Measurements from ENCODE around the gene SYT17. TPM values are rescaled to one million over a fixed set of nuclear protein-coding genes. Genes with fewer than 3 reads are reported as not detected.

Gene SYT17
- polyA plus RNA-seq, 3 donors, result 0.81 to 4.9 (median 1.1) TPM

DNA sequence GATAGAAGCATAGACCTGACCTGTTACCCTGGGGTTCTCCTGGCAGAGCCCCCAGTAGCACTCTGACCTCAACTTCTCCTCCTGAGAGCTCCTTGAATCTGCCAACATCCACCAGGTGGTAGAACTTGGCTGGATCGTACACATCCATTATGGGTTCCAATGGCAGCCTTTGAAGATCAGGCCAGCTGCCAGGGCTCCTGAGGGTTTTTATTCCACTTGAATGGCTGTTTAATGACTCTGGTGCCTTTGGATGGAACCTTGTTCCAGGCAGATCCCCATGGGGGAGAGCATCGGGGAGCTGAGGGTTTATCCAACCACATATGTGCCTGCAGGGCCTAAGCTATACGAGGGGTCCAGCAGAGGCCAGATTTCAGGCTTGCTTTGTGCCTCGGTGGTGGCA, 70.4 kb downstream of the SYT17 start:
- H3K79me2 ChIP-seq (ENCODE audit: insufficient read depth, low read length), result no peaks in the 10 kb centered on the region
- peaks cover 18 to 58% (median 38%) of the 10 kb centered on the region in 7 donors for H3K9me3 Mint-ChIP-seq
- H3K27me3 ChIP-seq (ENCODE audit: control insufficient read depth in 2 of 2, insufficient read depth in 2 of 2, low read length in 2 of 2), result no peaks in the 10 kb centered on the region
- no peak overlapping the region for H3K4me3 Mint-ChIP-seq
- DNase-seq, result no peak
- no peaks in the 10 kb centered on the region for H3K36me3 ChIP-seq (replicated peaks in 1 of 2; ENCODE audit: control insufficient read depth in 1 of 2, insufficient read depth in 2 of 2, low read length in 2 of 2)
- no peak overlapping the region for H3K9ac ChIP-seq (ENCODE audit: insufficient read depth, low read length, poor library complexity, severe bottlenecking)
- no peaks in the 10 kb centered on the region for H4K20me1 ChIP-seq (ENCODE audit: insufficient read depth, low read length)
- H2AFZ ChIP-seq (ENCODE audit: insufficient read depth, low read depth, low read length, poor library complexity, severe bottlenecking), result no peak overlapping the region
- peaks cover 44 to 64% of the 10 kb centered on the region in 2 donors for H3K9me3 ChIP-seq (replicated peaks in 1 of 2; ENCODE audit: control insufficient read depth in 1 of 2, insufficient read depth in 1 of 2, low read length in 2 of 2)
- H3K4me1 ChIP-seq (ENCODE audit: control insufficient read depth in 1 of 2, insufficient read depth in 2 of 2, low read length in 2 of 2), result no peaks in the 10 kb centered on the region
- H3K27ac Mint-ChIP-seq, result no peak overlapping the region
- no peaks in the 10 kb centered on the region for H3K4me1 Mint-ChIP-seq
- H3K4me2 ChIP-seq (replicated peaks; ENCODE audit: extremely low read depth, low read length, poor library complexity, severe bottlenecking), result no peak overlapping the region
- intact Hi-C loops (cut with micrococcal nuclease), result no loop called here
- TF ChIP-seq, protein P1, sequence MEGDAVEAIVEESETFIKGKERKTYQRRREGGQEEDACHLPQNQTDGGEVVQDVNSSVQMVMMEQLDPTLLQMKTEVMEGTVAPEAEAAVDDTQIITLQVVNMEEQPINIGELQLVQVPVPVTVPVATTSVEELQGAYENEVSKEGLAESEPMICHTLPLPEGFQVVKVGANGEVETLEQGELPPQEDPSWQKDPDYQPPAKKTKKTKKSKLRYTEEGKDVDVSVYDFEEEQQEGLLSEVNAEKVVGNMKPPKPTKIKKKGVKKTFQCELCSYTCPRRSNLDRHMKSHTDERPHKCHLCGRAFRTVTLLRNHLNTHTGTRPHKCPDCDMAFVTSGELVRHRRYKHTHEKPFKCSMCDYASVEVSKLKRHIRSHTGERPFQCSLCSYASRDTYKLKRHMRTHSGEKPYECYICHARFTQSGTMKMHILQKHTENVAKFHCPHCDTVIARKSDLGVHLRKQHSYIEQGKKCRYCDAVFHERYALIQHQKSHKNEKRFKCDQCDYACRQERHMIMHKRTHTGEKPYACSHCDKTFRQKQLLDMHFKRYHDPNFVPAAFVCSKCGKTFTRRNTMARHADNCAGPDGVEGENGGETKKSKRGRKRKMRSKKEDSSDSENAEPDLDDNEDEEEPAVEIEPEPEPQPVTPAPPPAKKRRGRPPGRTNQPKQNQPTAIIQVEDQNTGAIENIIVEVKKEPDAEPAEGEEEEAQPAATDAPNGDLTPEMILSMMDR (IDR thresholded peaks at IDR 0.05), result no peak
- H3K4me3 ChIP-seq (replicated peaks in 1 of 3; ENCODE audit: low read depth in 2 of 3, low read length in 3 of 3), result no peak overlapping the region
- WGBS (ENCODE audit: insufficient coverage), result 100% methylated on average over 3 of the region's 4 CpGs
- H3K27me3 Mint-ChIP-seq (ENCODE audit: low read depth in 3 of 3), result peaks cover 0 to 7% (median 3%) of the 10 kb centered on the region in 3 donors
- H3K27ac ChIP-seq (ENCODE audit: low read depth in 1 of 2, low read length in 2 of 2), result no peak overlapping the region
- H3K36me3 Mint-ChIP-seq, result no peaks in the 10 kb centered on the region

DNA sequence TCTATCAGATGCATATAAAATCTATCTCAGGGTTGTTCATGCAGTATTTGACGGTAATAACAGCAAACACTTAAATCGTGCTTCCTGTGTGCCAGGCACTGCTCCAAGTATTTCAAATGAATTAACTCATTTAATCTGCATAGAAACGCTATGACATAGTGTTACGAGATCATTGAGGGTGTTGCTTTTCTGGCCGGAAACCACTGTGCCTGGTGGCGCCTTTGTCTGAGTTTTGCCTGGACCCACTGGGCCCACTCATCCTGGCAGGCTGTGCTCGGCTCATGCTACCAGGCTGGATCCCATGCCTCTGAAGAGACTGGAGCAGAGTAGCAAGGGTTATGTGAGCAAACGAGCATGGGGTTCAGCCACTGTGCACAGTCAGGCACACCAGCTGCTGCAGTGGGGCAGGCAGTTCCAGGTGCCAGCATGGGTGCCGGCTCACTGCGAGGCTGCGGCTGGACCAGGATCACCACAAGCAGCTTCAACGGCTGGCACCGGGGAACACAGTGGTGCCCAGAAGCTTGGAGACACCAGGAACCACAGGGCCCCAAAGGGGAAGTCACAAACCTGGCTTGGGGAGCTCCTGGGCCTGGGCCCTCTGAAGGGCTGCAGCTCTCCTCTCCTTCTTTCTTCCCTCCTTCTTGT, 71.6 kb downstream of the SYT17 start:
- no peaks in the 10 kb centered on the region for H4K20me1 ChIP-seq (ENCODE audit: insufficient read depth, low read length)
- no peak overlapping the region for H2AFZ ChIP-seq (ENCODE audit: insufficient read depth, low read depth, low read length, poor library complexity, severe bottlenecking)
- Mint-ChIP-seq H3K36me3 (no peaks in the 10 kb centered on the region), H3K4me3 (no peak overlapping the region), H3K27me3 (ENCODE audit: low read depth in 3 of 3) (peaks cover 0 to 8% (median 3%) of the 10 kb centered on the region in 3 donors), H3K4me1 (no peaks in the 10 kb centered on the region), H3K9me3 (peaks cover 17 to 54% (median 36%) of the 10 kb centered on the region in 7 donors), H3K27ac (no peak overlapping the region)
- intact Hi-C loops (cut with micrococcal nuclease), result no loop called here
- H3K9me3 ChIP-seq (replicated peaks in 1 of 2; ENCODE audit: control insufficient read depth in 1 of 2, insufficient read depth in 1 of 2, low read length in 2 of 2), result peaks cover 43 to 58% of the 10 kb centered on the region in 2 donors
- DNase-seq, result no peak
- no peak overlapping the region for H3K9ac ChIP-seq (ENCODE audit: insufficient read depth, low read length, poor library complexity, severe bottlenecking)
- no peaks in the 10 kb centered on the region for H3K27me3 ChIP-seq (ENCODE audit: control insufficient read depth in 2 of 2, insufficient read depth in 2 of 2, low read length in 2 of 2)
- 92% methylated on average over 13 of the region's 13 CpGs for WGBS (ENCODE audit: insufficient coverage)
- H3K36me3 ChIP-seq (replicated peaks in 1 of 2; ENCODE audit: control insufficient read depth in 1 of 2, insufficient read depth in 2 of 2, low read length in 2 of 2), result no peaks in the 10 kb centered on the region
- no peak overlapping the region for H3K27ac ChIP-seq (ENCODE audit: low read depth in 1 of 2, low read length in 2 of 2)
- TF ChIP-seq, protein P1 (IDR thresholded peaks at IDR 0.05), result no peak
- no peaks in the 10 kb centered on the region for H3K4me1 ChIP-seq (ENCODE audit: control insufficient read depth in 1 of 2, insufficient read depth in 2 of 2, low read length in 2 of 2)
- no peak overlapping the region for H3K4me3 ChIP-seq (replicated peaks in 1 of 3; ENCODE audit: low read depth in 2 of 3, low read length in 3 of 3)
- no peak overlapping the region for H3K4me2 ChIP-seq (replicated peaks; ENCODE audit: extremely low read depth, low read length, poor library complexity, severe bottlenecking)
- no peaks in the 10 kb centered on the region for H3K79me2 ChIP-seq (ENCODE audit: insufficient read depth, low read length)
